SK-N-SH (cell line): ENCODE data around the gene MAST4. TPM values are rescaled to one million over a fixed set of nuclear protein-coding genes. Genes with fewer than 3 reads are reported as not detected.

Source experiments
- CTCF ChIA-PET: fragments of 300-600, 350-600 bp; formaldehyde crosslinking; extraction: SDS; loops from one replicate; lab custom pipeline; 2021; lab: Yijun Ruan, JAX
- POLR2A ChIA-PET: fragments of 350-600 bp; sonication (Branson Sonifier 250); formaldehyde crosslinking; extraction: SDS; loops from one replicate; lab custom pipeline; 2020; ENCODE audit warnings: antibody characterized with exemption, inconsistent platforms; lab: Yijun Ruan, JAX
- DNase-seq: peaks from one replicate; pipeline ENCODE4 v3.0.0; 2012
- H2AFZ ChIP-seq: fragments of 200-600 bp; sonication (generic); 2 replicates; pipeline ENCODE4 v1.8.1; 2016; ENCODE audit warnings: antibody characterized with exemption, mild to moderate bottlenecking, low read depth
- H3F3A ChIP-seq: fragments of 200-600 bp; sonication (generic); replicated peaks from 2 replicates; pipeline ENCODE3; 2016; ENCODE audit warnings: antibody characterized with exemption, mild to moderate bottlenecking; ENCODE audit not compliant: insufficient read depth
- H3K27ac ChIP-seq, 2 experiments: fragments of 200-500 bp in 1 of 2; fragments of 200-600 bp in 1 of 2; sonication (Bioruptor generic) in 1 of 2; sonication (generic), shearing (Covaris generic) in 1 of 2; 2 replicates each; pipeline versions ENCODE4 v1.5.1 to v1.6.1; 2014 to 2016; ENCODE audit warnings: low read depth in 2 of 2, inconsistent platforms in 1 of 2, low read length in 1 of 2, mild to moderate bottlenecking in 1 of 2, mixed read lengths in 1 of 2
- H3K27me3 ChIP-seq: fragments of 200-600 bp; sonication (generic), shearing (Covaris generic); 2 replicates; pipeline ENCODE4 v1.6.1; 2016; ENCODE audit warnings: mixed run types; ENCODE audit not compliant: insufficient read depth
- H3K36me3 ChIP-seq, 2 experiments: fragments of 200-500 bp in 1 of 2; fragments of 200-600 bp in 1 of 2; sonication (Bioruptor generic) in 1 of 2; sonication (generic) in 1 of 2; replicated peaks in 1 of 2; 2 replicates each; pipeline versions ENCODE3 to v1.5.1; 2014 to 2016; ENCODE audit warnings: low read length in 1 of 2, mild to moderate bottlenecking in 1 of 2; ENCODE audit not compliant: insufficient read depth in 2 of 2, control insufficient read depth in 1 of 2
- H3K4me1 ChIP-seq, 2 experiments: fragments of 200-500 bp in 1 of 2; fragments of 200-600 bp in 1 of 2; sonication (Bioruptor generic) in 1 of 2; sonication (generic), shearing (Covaris generic) in 1 of 2; 2 replicates each; pipeline versions ENCODE4 v1.5.1 to v1.6.1; 2014 to 2016; ENCODE audit warnings: low read depth in 1 of 2, low read length in 1 of 2, mixed run types in 1 of 2; ENCODE audit not compliant: insufficient read depth in 2 of 2, control insufficient read depth in 1 of 2
- H3K4me2 ChIP-seq: fragments of 200-600 bp; sonication (generic), shearing (Covaris generic); 2 replicates; pipeline ENCODE4 v1.6.1; 2017; ENCODE audit warnings: mixed run types
- H3K4me3 ChIP-seq, 2 experiments: fragments of 200-500 bp in 1 of 2; fragments of 200-600 bp in 1 of 2; sonication (Bioruptor generic) in 1 of 2; sonication (generic), shearing (Covaris generic) in 1 of 2; 2 replicates each; pipeline versions ENCODE4 v1.5.1 to v1.8.1; 2014 to 2016; ENCODE audit warnings: low read depth in 2 of 2, inconsistent platforms in 1 of 2, low read length in 1 of 2, mild to moderate bottlenecking in 1 of 2, mixed read lengths in 1 of 2, moderate library complexity in 1 of 2
- H3K79me2 ChIP-seq: fragments of 200-600 bp; sonication (generic); 2 replicates; pipeline ENCODE4 v1.8.1; 2017; ENCODE audit warnings: mild to moderate bottlenecking; ENCODE audit not compliant: insufficient read depth
- H3K9ac ChIP-seq: fragments of 200-600 bp; sonication (generic); 2 replicates; pipeline ENCODE4 v1.6.1; 2017; ENCODE audit warnings: mixed run types
- H3K9me2 ChIP-seq: fragments of 200-600 bp; sonication (generic); 2 replicates; pipeline ENCODE4 v1.6.1; 2017; ENCODE audit warnings: mixed run types
- H3K9me3 ChIP-seq: fragments of 200-600 bp; sonication (generic); 2 replicates; pipeline ENCODE4 v1.6.1; 2017; ENCODE audit warnings: mixed run types, mild to moderate bottlenecking, moderate library complexity
- H4K20me1 ChIP-seq: fragments of 200-600 bp; sonication (generic); 2 replicates; pipeline ENCODE4 v1.6.1; 2017; ENCODE audit warnings: mild to moderate bottlenecking, mixed run types; ENCODE audit not compliant: insufficient read depth
- ELF1 ChIP-seq: IDR thresholded peaks from 2 replicates; pipeline ENCODE4 v1.4.0; 2012
- EZH2phosphoT487 ChIP-seq: fragments of 200-600 bp; sonication (generic); IDR thresholded peaks from 2 replicates; pipeline ENCODE4 v1.6.1; 2017; ENCODE audit warnings: low read depth, mixed run types, mild to moderate bottlenecking, antibody characterized with exemption, moderate library complexity, borderline replicate concordance
- FOSL2 ChIP-seq: IDR thresholded peaks from 2 replicates; pipeline ENCODE4 v1.4.0; 2012; ENCODE audit warnings: low read depth, mild to moderate bottlenecking, moderate library complexity, borderline replicate concordance
- MAX ChIP-seq: IDR thresholded peaks from 2 replicates; pipeline ENCODE4 v1.4.0; 2012; ENCODE audit warnings: low read depth
- NFIC ChIP-seq: IDR thresholded peaks from 2 replicates; pipeline ENCODE4 v1.4.0; 2012; ENCODE audit warnings: borderline replicate concordance
- RAD21 ChIP-seq: IDR thresholded peaks from 2 replicates; pipeline ENCODE4 v1.6.1; 2012; ENCODE audit warnings: mild to moderate bottlenecking, low read length
- RCOR1 ChIP-seq: fragments of 150-350 bp; IDR thresholded peaks from 2 replicates; pipeline ENCODE4 v1.6.1; 2017; ENCODE audit warnings: antibody characterized with exemption, low read length
- REST ChIP-seq: IDR thresholded peaks from 2 replicates; pipeline ENCODE4 v1.6.1; 2012; ENCODE audit warnings: mild to moderate bottlenecking, low read depth, low read length, moderate library complexity
- RFX5 ChIP-seq: IDR thresholded peaks from 2 replicates; pipeline ENCODE4 v1.6.1; 2012; ENCODE audit warnings: mild to moderate bottlenecking, improper control_type of control experiment, low read length
- RXRA ChIP-seq: IDR thresholded peaks from 2 replicates; pipeline ENCODE4 v1.4.0; 2012; ENCODE audit warnings: low read depth, mild to moderate bottlenecking, borderline replicate concordance
- SMC3 ChIP-seq: IDR thresholded peaks from 2 replicates; pipeline ENCODE4 v1.6.1; 2012; ENCODE audit warnings: low read depth, low read length, improper control_type of control experiment
- USF1 ChIP-seq: IDR thresholded peaks from 2 replicates; pipeline ENCODE4 v1.4.0; 2012; ENCODE audit warnings: low read depth, borderline replicate concordance
- USF2 ChIP-seq: fragments of 150-350 bp; IDR thresholded peaks from 2 replicates; pipeline ENCODE4 v1.6.1; 2017; ENCODE audit warnings: antibody characterized with exemption, low read length, low read depth, borderline replicate concordance
- YY1 ChIP-seq: IDR thresholded peaks from 2 replicates; pipeline ENCODE4 v1.4.0; 2012; ENCODE audit warnings: low read depth, mild to moderate bottlenecking
- ZBTB33 ChIP-seq: IDR thresholded peaks from 2 replicates; pipeline ENCODE4 v1.4.0; 2012; ENCODE audit warnings: low read depth, borderline replicate concordance
- WGBS: methylation state at CpG from one replicate; pipeline ENCODE4 v1.1.6; 2017; ENCODE audit warnings: low lambda C conversion rate; 5-methylcytosine and 5-hydroxymethylcytosine counted together
- polyA plus RNA-seq, 3 experiments: library from polyadenylated mRNA; depleted of rRNA; stranded (reverse); fragments of >200 nt; gene quantifications; 2 replicates each; pipeline ENCODE4 v1.2.3, GENCODE V29; 2012

The MAST4 gene
- polyA plus RNA-seq, 1 of the 3 experiments (the other 2 are of a cell fraction): 2.2 TPM

GRCh38 chr5:66952153-66952552 is 356.0 kb downstream of the MAST4 start:
- H3K27me3 ChIP-seq: no peaks in the 10 kb centered on the region
- no peak overlapping the region for H2AFZ ChIP-seq
- 43% methylated on average over 1 of the region's 1 CpG for whole genome bisulfite sequencing
- H3K4me1 ChIP-seq: no peaks in the 10 kb centered on the region
- no peaks in the 10 kb centered on the region for H3K36me3 ChIP-seq
- no peaks in the 10 kb centered on the region for H3K9me2 ChIP-seq
- H3K79me2 ChIP-seq: no peaks in the 10 kb centered on the region
- H3K4me2 ChIP-seq: no peak overlapping the region
- H4K20me1 ChIP-seq: no peaks in the 10 kb centered on the region
- DNase-seq: no peak
- no peaks in the 10 kb centered on the region for H3K9me3 ChIP-seq
- H3K4me3 ChIP-seq: no peak overlapping the region
- no peaks in the 10 kb centered on the region for H3F3A ChIP-seq
- H3K9ac ChIP-seq: no peak overlapping the region
- ChIA-PET POLR2A (no interaction called here), CTCF (no interaction called here)
- no peak overlapping the region for H3K27ac ChIP-seq
- no peak for TF ChIP-seq RCOR1
- no peak for TF ChIP-seq NFIC

- H3K79me2 ChIP-seq: no peaks in the 10 kb centered on the region
- no peak overlapping the region for H3K4me3 ChIP-seq
- POLR2A ChIA-PET: no interaction called here
- H3F3A ChIP-seq: no peaks in the 10 kb centered on the region
- TF ChIP-seq REST (no peak), USF1 (no peak), EZH2phosphoT487 (no peak), MAX (no peak), USF2 (no peak), RFX5 (no peak), RXRA (no peak), YY1 (no peak), RAD21 (no peak), SMC3 (no peak), FOSL2 (no peak), ZBTB33 (no peak), ELF1 (no peak)
- TF ChIP-seq, all 33 proteins: peak for 0
- CTCF ChIA-PET: no interaction called here
- no peaks in the 10 kb centered on the region for H3K36me3 ChIP-seq
- peaks cover 10 to 28% of the 10 kb centered on the region in 2 experiments; a peak in 3 of 4 replicates for H3K4me1 ChIP-seq
- H3K27me3 ChIP-seq: no peaks in the 10 kb centered on the region
- DNase-seq: no peak
- no peaks in the 10 kb centered on the region for H3K9me3 ChIP-seq
- no peaks in the 10 kb centered on the region for H4K20me1 ChIP-seq
- no peak overlapping the region for H2AFZ ChIP-seq
- 90% methylated on average over 4 of the region's 4 CpGs for whole genome bisulfite sequencing
- no peaks in the 10 kb centered on the region for H3K9me2 ChIP-seq
- no peak overlapping the region for H3K27ac ChIP-seq
- H3K9ac ChIP-seq: no peak overlapping the region
- no peak overlapping the region for H3K4me2 ChIP-seq
These were observed 360.2 kb downstream of the MAST4 start for GRCh38 chr5:66956439-66956838.
